Adrenal gland (tissue), 5 donors: ENCODE results near the gene NTPCR.

Experiments used
- CTCF ChIP-seq, 6 experiments: fragments of 450-650 bp in 4 of 6; fragments of 200-600 bp in 2 of 6; sonication (generic) in 1 of 6; IDR thresholded peaks; 1 replicate in 5 of 6; 2 replicates in 1 of 6; pipeline versions ENCODE4 v1.5.1 to v1.8.0; 2016 to 2021; ENCODE audit warnings: antibody characterized with exemption in 6 of 6, mild to moderate bottlenecking in 2 of 6, moderate library complexity in 1 of 6
- POLR2A ChIP-seq, 2 donors: fragments of 450-650 bp; IDR thresholded peaks; one replicate each; pipeline ENCODE4 v1.6.1; 2017; ENCODE audit warnings: antibody characterized with exemption in 2 of 2, mild to moderate bottlenecking in 2 of 2, moderate library complexity in 1 of 2
- donor health status: DM: no; HTN: no; CAD: no.

- TF ChIP-seq POLR2A (IDR thresholded peaks at IDR 0.05) (no peak), CTCF (IDR thresholded peaks at IDR 0.05) (no peak)
Observed at GRCh38 chr1:232998646-232999045, 48.2 kb downstream of the NTPCR start.
